NB4 (cell line): Measurements from ENCODE around the gene HTRA3.

Experiments used
- CTCF ChIP-seq: IDR thresholded peaks from one replicate; pipeline ENCODE4 v1.5.1; 2012; ENCODE audit warnings: low read depth, low read length
- MAX ChIP-seq: IDR thresholded peaks from 2 replicates; pipeline ENCODE4 v1.6.1; 2011; ENCODE audit warnings: low read depth, low read length
- MYC ChIP-seq: IDR thresholded peaks from 2 replicates; pipeline ENCODE4 v1.6.1; 2011; ENCODE audit warnings: low read depth, low read length
- POLR2A ChIP-seq: IDR thresholded peaks from 2 replicates; pipeline ENCODE4 v1.6.1; 2011; ENCODE audit warnings: mild to moderate bottlenecking; ENCODE audit not compliant: insufficient read length; ENCODE audit errors: extremely low read depth

- TF ChIP-seq MAX (no peak), POLR2A (no peak), CTCF (no peak), MYC (no peak)
Measured at GRCh38 chr4:8290701-8290970, 21.1 kb downstream of the HTRA3 start.
